ENCODE data around the gene PCAT6. TPM values are rescaled to one million over a fixed set of nuclear protein-coding genes. Genes with fewer than 3 reads are reported as not detected.

PCAT6 gene
- total and polyA plus RNA-seq, 2 donors (not counting 3 experiments of a cell fraction or from before 2014, with no cell fraction given), result 1.7 to 2.4 TPM

- DNase-seq (ENCODE audit: low read depth, low spot score), result no peak
- no peaks in the 10 kb centered on the region for H3K27me3 ChIP-seq (ENCODE audit: control insufficient read depth in 2 of 2, insufficient read depth in 2 of 2, low read length in 2 of 2)
- TF ChIP-seq FOS (IDR thresholded peaks at IDR 0.05; ENCODE audit: borderline replicate concordance, insufficient read depth, low read length) (no peak), GATA2 (IDR thresholded peaks at IDR 0.05; ENCODE audit: insufficient read depth, insufficient read length, low read depth, low read length) (no peak), POLR2AphosphoS5 (IDR thresholded peaks at IDR 0.05; ENCODE audit: insufficient read depth, low read depth, low read length) (no peak), EZH2 (IDR thresholded peaks at IDR 0.05; ENCODE audit: borderline replicate concordance, low read depth, low read length, severe bottlenecking) (no peak)
- H3K79me2 ChIP-seq (ENCODE audit: control insufficient read depth, insufficient read depth, low read length), result peaks cover 67% of the 10 kb centered on the region
- H2AFZ ChIP-seq (ENCODE audit: low read depth, low read length), result no peak overlapping the region
- no peak for FAIRE-seq
- POLR2A ChIA-PET, result no interaction called here
- H3K9me1 ChIP-seq (replicated peaks; ENCODE audit: control insufficient read depth, extremely low read depth, insufficient read depth, low read length), result peaks cover 2% of the 10 kb centered on the region
- CTCF ChIA-PET, result no interaction called here
- H3K4me1 ChIP-seq (ENCODE audit: control insufficient read depth, extremely low read depth, insufficient read depth, low read length), result no peaks in the 10 kb centered on the region
- H3K36me3 ChIP-seq (ENCODE audit: control insufficient read depth in 2 of 2, extremely low read depth in 1 of 2, insufficient read depth in 2 of 2, low read length in 2 of 2), result peaks cover 0 to 2% of the 10 kb centered on the region in 2 experiments
- H4K20me1 ChIP-seq (replicated peaks; ENCODE audit: control insufficient read depth, extremely low read depth, insufficient read depth, low read length), result peaks cover 17% of the 10 kb centered on the region
- H3K4me2 ChIP-seq (ENCODE audit: insufficient read depth, low read length), result no peak overlapping the region
- no peak overlapping the region for H3K27ac ChIP-seq (ENCODE audit: insufficient read depth, low read depth, low read length)
- intact Hi-C loops (cut with micrococcal nuclease), result no loop called here
- no peak overlapping the region for H3K9ac ChIP-seq (replicated peaks; ENCODE audit: extremely low read depth, insufficient read depth, low read length)
- no peak overlapping the region for H3K4me3 ChIP-seq (replicated peaks in 1 of 3; ENCODE audit: insufficient read depth in 1 of 3, low read depth in 1 of 3, low read length in 3 of 3)
- BruUV-seq (replicated peaks), result no TSS peak
- no peaks in the 10 kb centered on the region for H3K9me3 ChIP-seq (replicated peaks; ENCODE audit: control insufficient read depth, insufficient read depth, low read length)
- dilution Hi-C loops (cut with MboI; ENCODE audit: extremely low pct_ligation_motif_present, low sequenced_read_pairs), result no loop called here
Measured at GRCh38 chr1:202798792-202799331, 11.9 kb upstream of the PCAT6 start.

GRCh38 chr1:202800742-202801141 is 10.0 kb upstream of the PCAT6 start:
- intact Hi-C loops (cut with micrococcal nuclease), result no loop called here
- H3K4me2 ChIP-seq (ENCODE audit: insufficient read depth, low read length), result no peak overlapping the region

More at GRCh38 chr1:202800742-202801141, 10.0 kb upstream of the PCAT6 start:
- dilution Hi-C loops (cut with MboI; ENCODE audit: extremely low pct_ligation_motif_present, low sequenced_read_pairs), result no loop called here
- no peak for FAIRE-seq
- Histone ChIP-seq H3K27ac (ENCODE audit: insufficient read depth, low read depth, low read length) (no peak overlapping the region), H2AFZ (ENCODE audit: low read depth, low read length) (no peak overlapping the region), H3K4me1 (ENCODE audit: control insufficient read depth, extremely low read depth, insufficient read depth, low read length) (no peaks in the 10 kb centered on the region), H3K36me3 (ENCODE audit: control insufficient read depth in 2 of 2, extremely low read depth in 1 of 2, insufficient read depth in 2 of 2, low read length in 2 of 2) (peaks cover 0 to 2% of the 10 kb centered on the region in 2 experiments), H4K20me1 (replicated peaks; ENCODE audit: control insufficient read depth, extremely low read depth, insufficient read depth, low read length) (peaks cover 23% of the 10 kb centered on the region), H3K9ac (replicated peaks; ENCODE audit: extremely low read depth, insufficient read depth, low read length) (no peak overlapping the region), H3K27me3 (ENCODE audit: control insufficient read depth in 2 of 2, insufficient read depth in 2 of 2, low read length in 2 of 2) (no peaks in the 10 kb centered on the region), H3K9me1 (replicated peaks; ENCODE audit: control insufficient read depth, extremely low read depth, insufficient read depth, low read length) (peaks cover 2% of the 10 kb centered on the region), H3K4me3 (replicated peaks in 1 of 3; ENCODE audit: insufficient read depth in 1 of 3, low read depth in 1 of 3, low read length in 3 of 3) (no peak overlapping the region), H3K9me3 (replicated peaks; ENCODE audit: control insufficient read depth, insufficient read depth, low read length) (no peaks in the 10 kb centered on the region), H3K79me2 (ENCODE audit: control insufficient read depth, insufficient read depth, low read length) (peaks cover 82% of the 10 kb centered on the region)
- BruUV-seq (replicated peaks), result no TSS peak
- ChIA-PET POLR2A (no interaction called here), CTCF (interaction anchor here (1.0 to 1.1 kb wide), 2 partner anchors 9 to 17 kb away, joined by 3 to 4 read pairs; no protein-coding TSS in a partner anchor)
- no peak for DNase-seq (ENCODE audit: low read depth, low spot score)
- TF ChIP-seq EZH2 (IDR thresholded peaks at IDR 0.05; ENCODE audit: borderline replicate concordance, low read depth, low read length, severe bottlenecking) (no peak), POLR2AphosphoS5 (IDR thresholded peaks at IDR 0.05; ENCODE audit: insufficient read depth, low read depth, low read length) (no peak), CTCF (IDR thresholded peaks at IDR 0.05; ENCODE audit: extremely low read depth in 1 of 2, insufficient read depth in 1 of 2, low read depth in 1 of 2, low read length in 2 of 2) (no peak), FOS (IDR thresholded peaks at IDR 0.05; ENCODE audit: borderline replicate concordance, insufficient read depth, low read length) (no peak), MYC (IDR thresholded peaks at IDR 0.05; ENCODE audit: low read depth, low read length) (no peak), JUN (IDR thresholded peaks at IDR 0.05; ENCODE audit: borderline replicate concordance, insufficient read depth, insufficient read length, low read depth) (no peak), POLR2A (IDR thresholded peaks at IDR 0.05; ENCODE audit: low read depth, low read length) (no peak), MAX (IDR thresholded peaks at IDR 0.05; ENCODE audit: insufficient read depth, insufficient read length) (no peak), GATA2 (IDR thresholded peaks at IDR 0.05; ENCODE audit: insufficient read depth, insufficient read length, low read depth, low read length) (no peak)
